ENCODE data around the gene POLDIP3.
"Not testable (repeated sequence)": the region's sequence is repeated elsewhere in the genome, so short reads cannot be mapped to it uniquely, and the experiment has no call there.

Gene POLDIP3

GRCh38 chr22:42553475-42554361 is 61.0 kb downstream of the POLDIP3 start, which contains the start of gene SERHL2:
SERHL2 (plus strand) TSS chr22:42553956; CDS start chr22:42554021, 65 bp downstream.
- peak; percentile 73 for DNase-seq (ENCODE audit: low spot score)

GRCh38 chr22:42552294-42552647 is 62.4 kb downstream of the POLDIP3 start:
- not testable (repeated sequence) for DNase-seq (ENCODE audit: low spot score)

- DNase-seq (ENCODE audit: low spot score): no peak
Observed at GRCh38 chr22:42549331-42550060, 65.2 kb downstream of the POLDIP3 start.

GRCh38 chr22:42548597-42549330 is 65.9 kb downstream of the POLDIP3 start:
- no peak for DNase-seq (ENCODE audit: low spot score)

- not testable (repeated sequence) for DNase-seq (ENCODE audit: low spot score)
Observed at GRCh38 chr22:42548126-42548525, 66.6 kb downstream of the POLDIP3 start.

GRCh38 chr22:42547562-42547961 is 67.1 kb downstream of the POLDIP3 start:
- no peak for DNase-seq (ENCODE audit: low spot score)

GRCh38 chr22:42544686-42545085 is 70.0 kb downstream of the POLDIP3 start:
- no peak for DNase-seq (ENCODE audit: low spot score)

GRCh38 chr22:42539236-42539771 is 75.4 kb downstream of the POLDIP3 start:
- not testable (repeated sequence) for DNase-seq (ENCODE audit: low spot score)

- DNase-seq (ENCODE audit: low spot score): not testable (repeated sequence)
Observed at GRCh38 chr22:42537199-42537831, 77.4 kb downstream of the POLDIP3 start.

- DNase-seq (ENCODE audit: low spot score): not testable (repeated sequence)
Observed at GRCh38 chr22:42536634-42537033, 78.0 kb downstream of the POLDIP3 start.

GRCh38 chr22:42536166-42536565 is 78.5 kb downstream of the POLDIP3 start:
- no peak for DNase-seq (ENCODE audit: low spot score)

- not testable (repeated sequence) for DNase-seq (ENCODE audit: low spot score)
Observed at GRCh38 chr22:42535082-42535731, 79.5 kb downstream of the POLDIP3 start.

Data from activated CD4-positive, alpha-beta T cell treated with anti-CD3 and anti-CD28 coated beads, Interleukin-2, Interleukin-4, amounts not matched to agents 100 ng/mL and 50 ng/mL, durations not matched to agents 16 hours and 8 hours (primary cell).